HepG2 (cell line): ENCODE results near the gene TIMM23. TPM values are rescaled to one million over a fixed set of nuclear protein-coding genes. Genes with fewer than 3 reads are reported as not detected.
A peak's percentile ranks its signal among the peaks of the same experiment; 100 is the strongest.

Experiments
- AGO2 ChIP-seq: fragments of 200-400 bp; formaldehyde crosslinking; optimal IDR thresholded peaks from 2 replicates; pipeline ENCODE3; 2017; ENCODE audit warnings: mild to moderate bottlenecking, low read depth, low read length, moderate library complexity
- ARNT ChIP-seq: fragments of 450-650 bp; IDR thresholded peaks from 2 replicates; pipeline ENCODE4 v1.6.1; 2017
- BHLHE40 ChIP-seq: IDR thresholded peaks from 2 replicates; pipeline ENCODE4 v1.6.1; 2011; ENCODE audit warnings: low read length, improper control_type of control experiment
- CCDC6 ChIP-seq: sonication (generic); formaldehyde crosslinking; IDR thresholded peaks from 2 replicates; pipeline ENCODE4 v1.8.1; 2022; ENCODE audit warnings: mild to moderate bottlenecking, missing genetic modification reagents, moderate library complexity
- EHMT2 ChIP-seq: fragments of 200-600 bp; sonication (generic); IDR thresholded peaks from 2 replicates; pipeline ENCODE4 v1.7.0; 2017; ENCODE audit warnings: antibody characterized with exemption, low read depth, low read length, borderline replicate concordance
- HMG20B ChIP-seq: conservative IDR thresholded peaks from 2 replicates; pipeline ENCODE4 v1.6.1; 2016; ENCODE audit warnings: missing genetic modification reagents, missing compliant biosample characterization
- IKZF4 ChIP-seq: sonication (generic); formaldehyde crosslinking; IDR thresholded peaks from 2 replicates; pipeline ENCODE4 v1.5.1; 2020; ENCODE audit warnings: borderline replicate concordance, mild to moderate bottlenecking, low read depth, missing genetic modification reagents; ENCODE audit errors: not compliant biosample characterization
- ISX ChIP-seq: sonication (generic); formaldehyde crosslinking; conservative IDR thresholded peaks from 2 replicates; pipeline ENCODE4 v1.5.0; 2020; ENCODE audit warnings: missing genetic modification reagents
- KDM3A ChIP-seq: IDR thresholded peaks from 2 replicates; pipeline ENCODE4 v1.6.1; 2018; ENCODE audit warnings: low read depth, missing compliant biosample characterization
- MAZ ChIP-seq, 2 experiments: sonication (generic) in 1 of 2; formaldehyde crosslinking in 1 of 2; IDR thresholded peaks; 2 replicates each; pipeline versions ENCODE4 v1.5.0 to v1.6.1; 2012 to 2020; ENCODE audit warnings: low read depth in 2 of 2, mild to moderate bottlenecking in 2 of 2, borderline replicate concordance in 1 of 2, improper control_type of control experiment in 1 of 2, low read length in 1 of 2, missing genetic modification reagents in 1 of 2, moderate library complexity in 1 of 2
- MED13 ChIP-seq: sonication (generic); formaldehyde crosslinking; IDR thresholded peaks from 2 replicates; pipeline ENCODE4 v1.5.0; 2020; ENCODE audit warnings: missing genetic modification reagents
- PTBP1 ChIP-seq: fragments of 200-400 bp; formaldehyde crosslinking; IDR thresholded peaks from 2 replicates; pipeline ENCODE4 v1.6.1; 2018; ENCODE audit warnings: low read length, low read depth; ENCODE audit not compliant: poor library complexity, severe bottlenecking
- SIN3A ChIP-seq: IDR thresholded peaks from 2 replicates; pipeline ENCODE4 v1.6.1; 2011; ENCODE audit warnings: low read depth, mild to moderate bottlenecking, control low read depth, low read length, borderline replicate concordance
- U2AF1 ChIP-seq: fragments of 200-400 bp; formaldehyde crosslinking; optimal IDR thresholded peaks from 2 replicates; pipeline ENCODE3; 2017; ENCODE audit warnings: mild to moderate bottlenecking, low read depth, low read length
- ZFP41 ChIP-seq: sonication (generic); formaldehyde crosslinking; IDR thresholded peaks from 2 replicates; pipeline ENCODE4 v1.4.0; 2020; ENCODE audit warnings: mild to moderate bottlenecking, missing genetic modification reagents, borderline replicate concordance
- ZNF317 ChIP-seq: sonication (generic); formaldehyde crosslinking; IDR thresholded peaks from 2 replicates; pipeline ENCODE4 v1.5.0; 2020; ENCODE audit warnings: mild to moderate bottlenecking, missing genetic modification reagents
- ZNF337 ChIP-seq: sonication (generic); formaldehyde crosslinking; IDR thresholded peaks from 2 replicates; pipeline ENCODE4 v1.5.1; 2020; ENCODE audit warnings: missing genetic modification reagents, low read depth, mild to moderate bottlenecking, borderline replicate concordance
- ZNF383 ChIP-seq: sonication (generic); formaldehyde crosslinking; IDR thresholded peaks from 2 replicates; pipeline ENCODE4 v1.4.0; 2020; ENCODE audit warnings: missing genetic modification reagents, mild to moderate bottlenecking, borderline replicate concordance
- ZNF570 ChIP-seq: sonication (generic); formaldehyde crosslinking; IDR thresholded peaks from 2 replicates; pipeline ENCODE4 v1.4.0; 2020; ENCODE audit warnings: mild to moderate bottlenecking, missing genetic modification reagents, borderline replicate concordance
- polyA plus RNA-seq, 8 experiments: library from polyadenylated mRNA; depleted of rRNA in 3 of 8; stranded (reverse) in 7 of 8; unstranded in 1 of 8; fragments of >200 nt; fragmentation: Illumina TruSeq in 4 of 8; extraction: Trizol in 4 of 8; gene quantifications; 2 replicates each; pipeline versions ENCODE4 v1.2.1 to v1.2.3, GENCODE V29; 2011 to 2016; ENCODE audit warnings: low read depth in 4 of 8, missing spikeins in 1 of 8, mixed read lengths in 1 of 8; ENCODE audit not compliant: insufficient read depth in 1 of 8
- total RNA-seq, 5 experiments: library from RNA; depleted of rRNA; stranded (reverse); fragments of >200 nt; fragmentation: Illumina TruSeq; extraction: Trizol; gene quantifications; 2 replicates each; pipeline ENCODE4 v1.2.3, GENCODE V29; 2016; ENCODE audit warnings: low read depth in 1 of 5
- TF ChIP-seq, protein P1 (sequence below), 2 experiments: sonication (generic) in 1 of 2; formaldehyde crosslinking in 1 of 2; IDR thresholded peaks; 2 replicates each; pipeline versions ENCODE4 v1.4.0 to v1.6.1; 2018 to 2020; ENCODE audit warnings: missing genetic modification reagents in 2 of 2, borderline replicate concordance in 1 of 2, low read depth in 1 of 2, mild to moderate bottlenecking in 1 of 2, missing biosample characterization in 1 of 2
- TF ChIP-seq, protein P2 (sequence below): sonication (generic); formaldehyde crosslinking; IDR thresholded peaks from 2 replicates; pipeline ENCODE4 v1.9.0; 2021; ENCODE audit warnings: missing genetic modification reagents, borderline replicate concordance
- TF ChIP-seq, protein P3 (sequence below): sonication (generic); formaldehyde crosslinking; IDR thresholded peaks from 2 replicates; pipeline ENCODE4 v1.8.1; 2023; ENCODE audit warnings: mild to moderate bottlenecking, moderate library complexity, missing genetic modification reagents
- TF ChIP-seq, protein P4 (sequence below): sonication (generic); formaldehyde crosslinking; IDR thresholded peaks from 2 replicates; pipeline ENCODE4 v1.4.0; 2020; ENCODE audit warnings: mild to moderate bottlenecking, missing genetic modification reagents

TIMM23 gene
- total and polyA plus RNA-seq, 2 of the 13 experiments (the other 11 are each of a cell fraction or from before 2014, with no cell fraction given): 80.2 to 98.6 TPM

DNA sequence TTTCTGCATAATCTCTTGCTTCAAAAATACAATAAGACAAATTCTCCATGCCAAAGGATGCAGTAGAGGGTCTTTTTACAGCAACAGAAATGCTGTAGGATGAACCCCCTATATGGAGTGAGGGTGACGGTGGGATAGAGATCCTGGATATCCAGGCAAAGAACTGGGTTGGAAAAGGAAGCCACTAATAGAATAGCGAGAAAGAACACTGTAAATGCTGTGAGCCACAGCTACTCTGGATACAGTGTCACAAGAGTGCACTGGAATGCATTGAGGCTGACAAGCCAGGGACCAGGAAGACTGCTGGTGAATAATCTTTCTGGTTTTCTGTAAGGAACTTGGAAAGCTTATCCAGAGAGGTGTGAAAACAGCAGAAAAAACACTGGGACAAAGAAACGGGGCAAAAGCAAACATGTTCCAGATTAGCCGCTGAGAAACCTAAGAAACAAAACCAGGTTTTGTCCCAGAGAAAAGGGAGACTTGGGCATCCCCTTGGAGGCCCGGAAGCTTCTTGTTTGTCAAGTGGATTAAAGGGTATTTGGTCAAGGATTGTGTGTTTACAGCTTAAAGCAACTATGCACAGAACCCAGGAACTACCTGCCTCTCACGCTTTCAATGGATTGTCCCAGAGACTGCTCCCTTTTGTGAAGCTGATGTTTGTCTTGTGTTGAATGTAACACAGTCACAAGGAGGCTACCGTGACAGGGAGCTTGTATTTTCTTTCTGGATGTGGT lies 79.9 kb downstream of the TIMM23 start (continued):
- TF ChIP-seq MED13 (CRISPR knock-in tag) (peak; percentile 92), PTBP1 (no peak), EHMT2 (no peak), ZNF317 (CRISPR knock-in tag) (no peak), ZFP41 (CRISPR knock-in tag) (no peak), KDM3A (CRISPR knock-in tag) (peak; percentile 24; the same call in 1 of the 2 replicates), ZNF383 (CRISPR knock-in tag) (peak; percentile 84; the same call in 1 of the 2 replicates), CCDC6 (0 out of 2 replicates have a peak, but pooled peaks have one; percentile 25), ZNF570 (CRISPR knock-in tag) (no peak), MAZ (IDR thresholded peaks at IDR 0.05; ENCODE audit: borderline replicate concordance, low read depth, low read length) (no peak), MAZ (CRISPR knock-in tag; IDR thresholded peaks at IDR 0.05; ENCODE audit: low read depth) (0 out of 2 replicates have a peak, but pooled peaks have one; percentile 29), ZNF337 (CRISPR knock-in tag) (no peak), U2AF1 (no peak), ARNT (no peak), HMG20B (peak; percentile 90), IKZF4 (CRISPR knock-in tag) (no peak), AGO2 (no peak), SIN3A (0 out of 2 replicates have a peak, but pooled peaks have one; percentile 17), ISX (CRISPR knock-in tag) (no peak), BHLHE40 (peak; percentile 53; the same call in 1 of the 2 replicates)
- TF ChIP-seq, protein P1, sequence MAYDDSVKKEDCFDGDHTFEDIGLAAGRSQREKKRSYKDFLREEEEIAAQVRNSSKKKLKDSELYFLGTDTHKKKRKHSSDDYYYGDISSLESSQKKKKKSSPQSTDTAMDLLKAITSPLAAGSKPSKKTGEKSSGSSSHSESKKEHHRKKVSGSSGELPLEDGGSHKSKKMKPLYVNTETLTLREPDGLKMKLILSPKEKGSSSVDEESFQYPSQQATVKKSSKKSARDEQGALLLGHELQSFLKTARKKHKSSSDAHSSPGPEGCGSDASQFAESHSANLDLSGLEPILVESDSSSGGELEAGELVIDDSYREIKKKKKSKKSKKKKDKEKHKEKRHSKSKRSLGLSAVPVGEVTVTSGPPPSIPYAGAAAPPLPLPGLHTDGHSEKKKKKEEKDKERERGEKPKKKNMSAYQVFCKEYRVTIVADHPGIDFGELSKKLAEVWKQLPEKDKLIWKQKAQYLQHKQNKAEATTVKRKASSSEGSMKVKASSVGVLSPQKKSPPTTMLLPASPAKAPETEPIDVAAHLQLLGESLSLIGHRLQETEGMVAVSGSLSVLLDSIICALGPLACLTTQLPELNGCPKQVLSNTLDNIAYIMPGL (CRISPR knock-in tag; IDR thresholded peaks at IDR 0.05; ENCODE audit: borderline replicate concordance in 1 of 2, low read depth in 1 of 2): peak in 1 of 2 experiments; percentile 51; a peak in 1 of 4 replicates
- TF ChIP-seq, protein P2, sequence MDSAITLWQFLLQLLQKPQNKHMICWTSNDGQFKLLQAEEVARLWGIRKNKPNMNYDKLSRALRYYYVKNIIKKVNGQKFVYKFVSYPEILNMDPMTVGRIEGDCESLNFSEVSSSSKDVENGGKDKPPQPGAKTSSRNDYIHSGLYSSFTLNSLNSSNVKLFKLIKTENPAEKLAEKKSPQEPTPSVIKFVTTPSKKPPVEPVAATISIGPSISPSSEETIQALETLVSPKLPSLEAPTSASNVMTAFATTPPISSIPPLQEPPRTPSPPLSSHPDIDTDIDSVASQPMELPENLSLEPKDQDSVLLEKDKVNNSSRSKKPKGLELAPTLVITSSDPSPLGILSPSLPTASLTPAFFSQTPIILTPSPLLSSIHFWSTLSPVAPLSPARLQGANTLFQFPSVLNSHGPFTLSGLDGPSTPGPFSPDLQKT: no peak
- TF ChIP-seq, protein P3, sequence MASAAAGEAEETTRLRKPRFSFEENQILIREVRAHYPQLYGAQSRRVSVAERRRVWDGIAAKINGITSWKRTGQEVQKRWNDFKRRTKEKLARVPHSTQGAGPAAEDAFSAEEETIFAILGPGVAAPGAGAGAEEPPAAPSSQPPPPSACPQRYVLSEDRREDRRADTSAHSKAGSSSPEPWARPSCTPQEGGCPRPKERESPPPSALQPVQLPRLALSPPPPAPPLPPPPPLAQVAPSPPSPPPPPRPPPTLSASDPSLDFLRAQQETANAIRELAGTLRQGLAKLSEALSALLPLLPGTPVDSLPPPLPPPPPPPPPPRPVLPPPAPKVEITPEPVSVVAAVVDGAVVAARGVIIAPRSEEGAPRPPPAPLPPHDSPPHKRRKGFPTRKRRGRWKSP (CRISPR knock-in tag): peak; percentile 83; the same call in 1 of the 2 replicates
- TF ChIP-seq, protein P4, sequence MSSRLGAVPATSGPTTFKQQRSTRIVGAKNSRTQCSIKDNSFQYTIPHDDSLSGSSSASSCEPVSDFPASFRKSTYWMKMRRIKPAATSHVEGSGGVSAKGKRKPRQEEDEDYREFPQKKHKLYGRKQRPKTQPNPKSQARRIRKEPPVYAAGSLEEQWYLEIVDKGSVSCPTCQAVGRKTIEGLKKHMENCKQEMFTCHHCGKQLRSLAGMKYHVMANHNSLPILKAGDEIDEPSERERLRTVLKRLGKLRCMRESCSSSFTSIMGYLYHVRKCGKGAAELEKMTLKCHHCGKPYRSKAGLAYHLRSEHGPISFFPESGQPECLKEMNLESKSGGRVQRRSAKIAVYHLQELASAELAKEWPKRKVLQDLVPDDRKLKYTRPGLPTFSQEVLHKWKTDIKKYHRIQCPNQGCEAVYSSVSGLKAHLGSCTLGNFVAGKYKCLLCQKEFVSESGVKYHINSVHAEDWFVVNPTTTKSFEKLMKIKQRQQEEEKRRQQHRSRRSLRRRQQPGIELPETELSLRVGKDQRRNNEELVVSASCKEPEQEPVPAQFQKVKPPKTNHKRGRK: no peak
